HG03342 (cell line): ENCODE results near the gene TBC1D20.
A peak's percentile ranks its signal among the peaks of the same experiment; 100 is the strongest.
"Not testable (repeated sequence)": the region's sequence is repeated elsewhere in the genome, so short reads cannot be mapped to it uniquely, and the experiment has no call there.

Source experiments
- ATAC-seq: cut with Tn5 transposase; IDR thresholded peaks from one replicate; pipeline ENCODE4 v1.9.1; 2021; ENCODE audit warnings: mild to moderate bottlenecking, moderate library complexity; ENCODE audit not compliant: unreplicated experiment

TBC1D20 gene, protein sequence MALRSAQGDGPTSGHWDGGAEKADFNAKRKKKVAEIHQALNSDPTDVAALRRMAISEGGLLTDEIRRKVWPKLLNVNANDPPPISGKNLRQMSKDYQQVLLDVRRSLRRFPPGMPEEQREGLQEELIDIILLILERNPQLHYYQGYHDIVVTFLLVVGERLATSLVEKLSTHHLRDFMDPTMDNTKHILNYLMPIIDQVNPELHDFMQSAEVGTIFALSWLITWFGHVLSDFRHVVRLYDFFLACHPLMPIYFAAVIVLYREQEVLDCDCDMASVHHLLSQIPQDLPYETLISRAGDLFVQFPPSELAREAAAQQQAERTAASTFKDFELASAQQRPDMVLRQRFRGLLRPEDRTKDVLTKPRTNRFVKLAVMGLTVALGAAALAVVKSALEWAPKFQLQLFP

DNA sequence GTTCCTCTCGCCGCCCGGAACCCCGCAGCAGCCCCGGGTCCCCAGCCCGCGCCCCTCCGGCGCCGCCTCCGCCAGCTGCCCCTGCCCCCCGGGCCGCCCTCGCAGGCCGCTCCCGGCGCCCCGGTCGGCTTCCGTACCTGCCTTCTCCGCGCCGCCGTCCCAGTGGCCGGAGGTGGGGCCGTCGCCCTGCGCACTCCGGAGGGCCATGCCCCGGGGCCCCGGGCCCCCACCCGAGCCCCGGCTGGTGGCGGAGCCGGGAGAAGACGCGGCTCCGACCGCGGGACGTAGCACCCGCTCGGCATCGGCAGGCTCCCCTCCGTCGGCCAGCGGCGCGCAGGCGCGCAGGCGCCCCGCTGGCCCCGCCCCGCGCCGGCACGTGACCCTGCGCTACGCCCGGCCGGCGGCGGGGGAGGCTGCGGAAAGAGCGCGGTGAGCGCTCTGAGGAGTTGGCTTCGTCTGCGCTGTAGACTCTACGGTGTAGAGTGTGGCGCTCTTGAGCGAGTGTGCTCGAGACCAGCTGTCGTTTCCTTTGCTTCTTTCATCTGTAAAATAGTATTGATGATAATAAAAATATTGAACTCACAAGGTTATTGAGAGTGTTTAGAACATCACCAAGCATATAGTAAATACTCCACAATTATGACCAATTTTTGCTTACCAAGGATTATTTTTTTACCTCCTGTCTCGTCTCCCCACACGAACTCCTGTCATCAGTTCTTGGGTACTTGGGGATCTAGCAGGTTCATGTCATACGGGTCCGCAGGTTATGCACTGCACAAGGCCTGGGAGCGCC lies at the start of gene TBC1D20:
TSS of gene TBC1D20 (minus strand) at position 335 of the 793 bp plus-strand sequence. CDS start at position 207, 128 bp downstream.
- peak; percentile 92 for ATAC-seq

DNA sequence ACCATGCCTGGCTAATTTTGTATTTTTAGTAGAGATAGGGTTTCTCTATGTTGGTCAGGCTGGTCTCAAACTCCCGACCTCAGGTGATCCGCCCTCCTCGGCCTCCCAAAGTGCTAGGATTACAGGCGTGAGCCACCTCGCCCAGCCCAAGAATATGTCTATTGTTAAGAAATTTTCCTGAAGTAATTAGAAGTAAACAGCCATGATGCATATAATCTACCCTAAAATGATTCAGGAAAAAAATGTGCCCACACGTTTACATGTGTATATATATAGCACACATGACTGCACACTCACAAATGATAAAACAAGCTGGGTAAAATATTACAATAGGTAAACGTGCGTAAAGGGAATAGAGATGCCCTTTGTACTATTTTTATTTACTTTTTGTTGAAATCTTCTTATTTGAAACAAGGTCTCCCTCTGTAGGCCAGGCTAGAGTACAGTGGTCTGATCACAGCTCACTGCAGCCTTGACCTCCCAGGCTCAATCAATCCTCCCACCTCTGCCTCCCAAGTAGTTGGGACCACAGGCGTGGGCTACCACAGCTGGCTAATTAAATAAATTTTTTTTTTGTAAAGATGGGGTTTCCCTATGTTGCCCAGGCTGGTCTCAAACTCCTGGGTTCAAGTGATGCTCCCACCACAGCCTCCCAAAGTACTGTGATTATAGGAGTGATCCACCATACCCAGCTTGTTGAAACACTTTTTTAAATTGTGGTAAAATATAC lies 48.2 kb upstream of the TBC1D20 start:
- ATAC-seq, result not testable (repeated sequence)

DNA sequence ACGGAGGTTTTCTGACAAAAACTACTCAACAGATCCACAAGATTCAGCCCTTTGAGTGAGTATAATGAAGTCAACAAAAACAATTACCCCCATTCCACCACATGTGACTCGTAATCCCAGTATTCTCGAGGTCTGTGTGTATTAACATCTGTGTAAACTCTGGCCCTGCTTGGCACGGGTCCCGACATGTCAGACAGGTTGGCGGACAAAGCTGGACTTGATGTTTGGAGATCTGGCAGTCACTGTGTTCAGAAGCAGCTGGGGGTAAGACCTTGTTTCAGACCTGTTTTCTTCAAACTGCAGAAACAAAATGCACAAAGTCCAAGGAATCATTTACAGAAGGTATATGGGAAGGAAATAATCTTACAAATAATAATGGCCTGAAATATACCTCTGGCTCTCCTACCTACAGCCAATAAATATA lies 46.0 kb upstream of the TBC1D20 start:
- ATAC-seq, result not testable (repeated sequence)

DNA sequence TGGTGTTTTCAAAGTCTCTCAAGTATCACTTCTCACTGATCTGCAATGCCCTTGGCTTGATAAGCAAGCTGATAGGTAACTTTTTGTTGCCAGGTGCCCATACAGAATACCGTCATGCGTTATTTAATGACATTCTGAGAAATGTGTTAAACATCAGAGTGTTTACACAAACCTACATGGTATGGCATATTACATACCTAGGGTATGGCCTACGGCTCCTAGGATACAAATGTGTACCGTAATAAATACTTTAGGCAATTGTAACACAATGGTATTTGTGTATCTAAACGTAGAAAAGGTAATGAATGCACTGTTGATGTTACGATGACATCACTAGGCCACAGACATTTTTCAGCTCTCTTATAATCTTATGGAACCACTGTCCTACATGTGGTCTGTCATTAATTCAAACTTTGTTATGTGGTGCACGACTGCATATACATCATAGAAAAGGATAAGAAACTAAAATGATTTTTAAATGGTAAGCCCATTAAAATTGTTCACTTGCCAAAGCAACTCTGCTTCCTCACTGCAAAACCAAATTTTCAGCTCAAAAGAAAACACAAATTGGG lies 45.5 kb upstream of the TBC1D20 start:
- no peak for ATAC-seq

DNA sequence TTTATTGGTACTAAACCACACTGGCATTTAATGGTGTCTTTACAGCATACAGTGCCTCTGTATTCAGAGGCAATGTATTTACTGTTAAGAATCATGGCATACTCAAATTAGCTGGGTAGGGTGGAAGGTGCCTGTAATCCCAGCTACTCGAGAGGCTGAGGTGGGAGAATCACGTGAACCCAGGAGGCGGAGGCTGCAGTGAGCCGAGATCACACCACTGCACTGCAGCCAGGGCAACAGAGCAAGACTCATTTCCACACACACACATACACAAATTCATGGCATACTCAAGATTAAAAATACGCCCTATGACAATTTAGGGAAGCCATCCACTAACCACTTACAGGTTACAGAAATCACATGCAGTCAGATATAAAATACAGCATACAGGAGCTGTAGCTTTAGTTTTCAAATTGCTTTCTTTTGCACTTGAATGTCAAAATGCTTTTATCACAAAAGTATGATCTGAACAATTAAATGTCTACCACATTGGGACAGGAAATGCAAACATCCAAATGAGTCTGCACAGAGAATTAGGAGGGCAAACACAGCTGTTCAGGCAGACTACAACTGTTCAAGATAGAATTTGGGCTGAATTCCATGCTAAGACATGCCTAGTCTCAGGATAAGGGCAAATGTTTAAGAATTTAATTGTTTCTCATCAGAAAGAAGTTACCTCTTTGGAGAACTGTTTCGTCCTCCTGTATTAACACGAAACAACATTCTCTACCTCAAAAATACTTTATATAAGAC lies 44.8 kb upstream of the TBC1D20 start:
- no peak for ATAC-seq

DNA sequence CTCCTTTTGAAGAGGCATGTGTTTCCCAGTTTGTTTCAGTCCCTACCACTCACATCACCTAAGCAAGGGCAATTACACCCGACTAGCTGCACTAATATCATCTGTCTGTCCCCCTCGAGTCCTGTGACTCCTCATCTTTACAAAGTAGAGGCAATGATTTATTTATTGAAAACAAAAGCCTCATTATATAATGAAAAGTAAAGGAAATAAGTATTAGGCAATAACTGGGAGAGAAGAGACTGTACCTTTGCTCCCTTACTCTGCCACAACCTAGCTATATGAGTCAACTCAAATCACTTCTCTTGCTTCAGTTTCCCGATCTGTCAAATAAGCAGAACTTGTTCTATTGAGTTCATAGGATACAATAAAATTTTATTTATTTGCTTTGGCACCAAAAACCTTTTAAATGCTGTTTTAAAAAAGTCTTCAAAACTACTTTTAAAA lies 42.3 kb upstream of the TBC1D20 start:
- ATAC-seq, result no peak

DNA sequence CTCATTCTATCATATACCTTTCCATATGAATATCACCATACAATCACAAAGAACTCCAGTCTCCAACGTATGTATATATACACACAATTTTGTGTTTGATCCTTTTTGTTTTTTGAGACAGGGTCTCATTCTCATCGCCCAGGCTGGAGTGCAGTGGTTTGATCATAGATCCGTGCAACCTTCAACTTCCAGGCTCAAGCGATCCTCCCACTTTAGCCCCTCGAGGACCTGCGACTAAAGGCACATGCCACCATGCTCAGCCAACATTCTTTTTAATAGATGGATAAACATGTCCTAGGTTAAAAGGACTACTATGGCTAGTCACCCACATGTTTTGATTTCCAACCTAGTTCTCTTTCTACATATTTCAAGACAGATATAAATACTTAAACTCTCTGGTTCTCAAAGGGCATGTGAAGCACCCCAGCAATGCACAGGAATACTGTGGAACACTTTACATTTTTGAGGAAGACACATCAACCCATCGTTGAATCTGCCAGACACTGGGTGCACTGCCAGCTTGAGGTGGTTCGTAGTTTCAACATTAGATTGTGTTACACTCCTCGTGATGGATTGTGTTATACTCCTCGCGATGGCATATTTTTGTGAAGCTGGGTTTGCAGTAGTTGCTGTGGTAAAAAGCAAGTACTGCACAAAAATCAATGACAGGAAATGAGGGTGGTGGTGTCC lies 40.9 kb upstream of the TBC1D20 start:
- ATAC-seq, result no peak

DNA sequence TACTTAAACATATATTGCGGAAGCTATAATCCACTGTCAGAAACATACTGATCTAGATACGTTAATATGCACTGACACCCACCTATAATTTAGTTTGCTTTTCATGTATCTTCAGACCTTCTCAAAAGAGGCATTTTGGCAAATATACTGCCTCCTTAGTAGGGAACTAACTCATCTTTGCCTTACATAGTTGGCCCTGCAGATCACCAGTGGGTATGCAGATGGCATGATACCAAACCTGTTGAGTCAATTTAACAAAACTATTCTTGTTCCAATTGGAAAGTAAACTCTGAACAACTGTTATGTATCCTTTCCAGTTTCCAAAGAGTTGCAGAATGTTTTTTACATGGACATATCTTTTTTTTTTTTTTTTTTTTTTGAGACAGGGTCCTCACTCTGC lies 35.6 kb upstream of the TBC1D20 start:
- no peak for ATAC-seq

DNA sequence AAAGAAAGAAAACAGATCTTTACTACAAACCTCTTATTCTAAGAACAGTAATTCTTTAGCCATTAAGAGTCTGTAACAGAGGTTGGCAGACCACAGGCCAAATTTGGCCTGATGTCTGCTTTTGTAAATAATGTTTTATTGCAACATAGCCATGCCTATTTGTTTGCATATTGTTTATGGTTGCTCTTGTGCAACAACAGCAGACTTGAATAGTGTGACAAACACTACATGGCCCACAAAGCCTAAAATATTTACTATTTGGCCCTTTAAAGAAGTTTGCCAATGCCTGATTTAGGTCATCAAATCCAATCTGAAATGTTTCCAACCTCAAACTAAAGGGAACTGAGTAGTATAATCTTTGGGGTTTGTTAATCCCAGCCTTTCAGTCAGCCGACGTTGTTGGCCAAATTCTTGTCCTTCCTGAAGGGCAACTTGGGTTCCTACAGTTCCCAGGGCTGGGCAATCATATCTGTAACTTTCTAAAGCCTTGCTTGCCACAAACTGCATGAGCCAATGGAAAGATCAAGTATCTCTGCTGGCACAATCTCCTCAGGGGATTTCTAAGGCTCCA lies 33.9 kb upstream of the TBC1D20 start:
- no peak for ATAC-seq

DNA sequence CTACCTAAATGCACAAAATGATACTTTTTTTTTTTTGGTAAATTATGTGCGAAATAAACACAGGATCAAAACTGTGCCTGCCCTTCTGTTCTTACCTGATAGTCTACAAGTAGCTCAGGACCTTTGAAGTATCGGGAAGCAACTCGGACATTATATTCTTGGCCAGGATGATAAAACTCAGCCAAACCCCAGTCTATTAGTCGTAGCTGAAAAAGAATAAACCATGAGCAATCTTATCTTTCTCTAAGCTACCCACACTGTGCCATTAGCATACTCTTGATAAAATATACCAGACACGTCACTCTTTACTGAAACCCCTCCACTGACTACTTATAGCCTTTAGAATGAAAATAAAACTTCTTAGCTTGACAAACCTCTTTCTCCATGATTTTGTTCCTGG lies 29.8 kb upstream of the TBC1D20 start:
- ATAC-seq, result no peak

DNA sequence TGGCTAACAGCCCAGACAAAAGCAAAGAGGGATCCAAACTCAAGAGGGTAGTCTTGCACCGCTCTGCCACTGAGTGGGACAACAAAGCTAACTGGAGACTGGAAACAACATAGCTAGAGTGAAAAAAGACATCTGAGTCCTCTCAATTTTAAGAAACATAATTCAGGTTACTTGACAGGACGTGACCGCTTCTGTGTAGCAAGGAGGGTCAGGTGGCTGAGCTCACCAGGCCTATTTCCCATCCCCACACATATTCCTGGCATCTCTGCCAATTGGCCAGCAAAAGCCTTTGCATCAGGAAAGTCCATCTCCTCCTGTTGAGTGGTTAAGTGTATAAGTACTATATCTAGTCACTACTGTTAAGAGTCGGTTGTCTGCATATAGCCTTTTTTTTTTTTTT lies 25.3 kb upstream of the TBC1D20 start:
- ATAC-seq, result no peak

DNA sequence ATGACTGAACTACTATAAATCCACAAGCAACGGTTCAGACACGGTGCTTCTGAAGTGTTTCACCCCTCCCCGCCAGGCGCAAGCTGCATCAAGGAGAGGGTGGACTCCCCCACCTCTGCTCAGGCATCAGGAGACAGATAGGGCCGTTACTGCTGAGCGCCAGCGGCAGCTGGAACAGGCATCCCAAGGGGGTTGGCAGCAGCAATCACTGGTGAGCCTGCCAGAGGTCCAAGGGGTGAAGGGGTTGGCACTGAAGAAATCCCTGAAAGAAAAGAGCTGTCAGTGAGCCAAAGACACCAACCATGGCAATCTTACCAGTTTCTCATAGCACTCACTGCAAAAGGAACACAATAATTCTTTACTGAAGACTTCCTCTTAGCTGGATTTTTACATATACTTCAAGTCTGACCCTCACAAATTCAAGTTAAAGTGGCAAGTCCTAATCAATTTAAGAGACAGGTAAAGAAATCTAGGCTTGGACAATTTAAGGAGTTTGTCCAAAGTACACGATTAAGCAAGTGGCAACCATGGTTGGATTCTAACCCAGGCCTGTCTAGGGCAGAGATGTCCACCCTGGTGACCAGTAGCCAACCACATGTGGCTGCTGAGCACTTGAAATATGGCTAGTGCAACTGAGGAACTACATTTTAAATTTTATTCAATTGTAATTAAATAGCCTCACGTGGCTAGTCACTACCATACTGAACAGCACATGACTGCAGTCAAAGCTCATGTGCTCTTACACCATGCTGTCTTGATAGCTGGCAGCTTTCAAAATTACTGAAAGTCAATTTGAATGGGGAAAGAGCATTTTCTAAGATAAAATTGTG lies 21.7 kb upstream of the TBC1D20 start:
- ATAC-seq, result no peak

DNA sequence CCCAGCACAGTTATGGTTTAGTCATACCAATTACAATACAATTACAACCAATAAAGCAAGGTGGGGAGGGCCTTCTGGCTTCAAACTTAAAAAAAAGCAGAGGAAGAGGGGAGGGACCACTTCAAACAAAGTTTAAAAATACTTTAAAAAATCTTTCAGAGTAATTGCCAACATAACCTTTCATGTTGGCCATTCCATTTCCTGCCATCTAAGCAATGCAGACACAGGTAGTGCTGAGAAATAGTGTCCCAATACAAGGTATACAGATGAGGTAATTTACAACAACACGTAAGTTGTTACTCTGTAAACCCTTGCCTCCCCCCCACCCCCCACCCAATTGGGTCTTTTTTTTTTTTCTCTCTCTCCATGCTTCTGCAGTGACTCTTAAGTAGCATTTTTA lies 18.8 kb upstream of the TBC1D20 start:
- no peak for ATAC-seq

DNA sequence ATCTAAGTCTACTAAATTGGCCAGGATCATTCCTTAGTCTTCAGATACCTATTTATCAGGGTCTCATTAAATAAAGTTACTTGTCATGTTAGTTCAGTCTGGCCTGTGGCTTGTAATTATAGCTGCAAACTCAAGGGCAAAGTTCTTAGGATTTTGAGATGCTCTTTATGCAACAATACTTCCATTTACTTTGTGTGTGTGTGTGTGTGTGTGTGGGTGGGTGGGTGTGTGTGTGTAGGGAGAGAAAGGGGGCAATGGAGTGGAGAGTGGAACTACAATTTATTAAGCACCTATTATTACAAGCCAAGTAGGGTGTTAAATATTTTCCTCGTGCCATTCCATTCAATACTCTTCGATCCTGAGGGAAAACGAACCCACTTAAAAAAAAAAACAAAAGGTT lies 17.7 kb upstream of the TBC1D20 start:
- no peak for ATAC-seq

DNA sequence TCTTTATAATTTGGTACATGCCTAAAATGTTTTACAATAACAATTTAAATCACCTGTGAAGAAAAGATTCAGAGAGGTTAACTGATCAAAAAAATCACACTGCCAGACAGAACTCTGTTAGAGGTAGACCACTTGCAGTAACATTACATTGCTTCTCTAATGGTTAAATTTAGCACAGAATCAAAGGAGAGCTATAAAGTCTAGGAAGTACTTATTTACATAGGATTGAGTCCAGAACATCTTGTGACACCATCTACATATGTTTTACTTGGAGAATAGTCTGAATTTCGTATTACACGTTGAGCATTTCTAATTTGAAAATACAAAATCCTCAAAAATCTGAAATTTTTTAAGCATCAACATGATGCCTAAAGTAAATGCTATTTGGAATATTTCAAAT lies 17.2 kb upstream of the TBC1D20 start:
- ATAC-seq, result no peak

DNA sequence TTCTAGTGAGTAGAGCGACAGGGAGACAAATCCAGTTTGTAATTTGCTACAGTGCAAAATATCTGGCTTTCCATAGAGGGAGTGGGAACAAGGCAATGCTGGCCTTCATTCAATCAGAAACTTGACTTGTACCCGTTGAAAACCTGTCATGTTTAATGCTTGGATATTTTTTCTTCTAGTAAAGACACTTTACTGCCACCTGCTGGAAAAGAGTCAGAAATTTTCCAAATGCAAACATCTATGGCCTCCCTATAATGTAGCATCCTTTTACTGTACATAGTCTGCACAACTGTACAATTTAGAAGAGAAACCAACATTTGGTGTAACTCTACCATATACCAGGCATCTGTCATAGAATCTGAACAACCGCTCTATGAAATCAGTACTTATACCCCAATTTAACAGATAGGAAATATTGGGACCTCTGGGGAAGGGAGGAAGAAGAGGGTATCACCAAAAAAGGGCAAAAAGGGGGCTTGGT lies 16.7 kb upstream of the TBC1D20 start:
- ATAC-seq, result no peak

DNA sequence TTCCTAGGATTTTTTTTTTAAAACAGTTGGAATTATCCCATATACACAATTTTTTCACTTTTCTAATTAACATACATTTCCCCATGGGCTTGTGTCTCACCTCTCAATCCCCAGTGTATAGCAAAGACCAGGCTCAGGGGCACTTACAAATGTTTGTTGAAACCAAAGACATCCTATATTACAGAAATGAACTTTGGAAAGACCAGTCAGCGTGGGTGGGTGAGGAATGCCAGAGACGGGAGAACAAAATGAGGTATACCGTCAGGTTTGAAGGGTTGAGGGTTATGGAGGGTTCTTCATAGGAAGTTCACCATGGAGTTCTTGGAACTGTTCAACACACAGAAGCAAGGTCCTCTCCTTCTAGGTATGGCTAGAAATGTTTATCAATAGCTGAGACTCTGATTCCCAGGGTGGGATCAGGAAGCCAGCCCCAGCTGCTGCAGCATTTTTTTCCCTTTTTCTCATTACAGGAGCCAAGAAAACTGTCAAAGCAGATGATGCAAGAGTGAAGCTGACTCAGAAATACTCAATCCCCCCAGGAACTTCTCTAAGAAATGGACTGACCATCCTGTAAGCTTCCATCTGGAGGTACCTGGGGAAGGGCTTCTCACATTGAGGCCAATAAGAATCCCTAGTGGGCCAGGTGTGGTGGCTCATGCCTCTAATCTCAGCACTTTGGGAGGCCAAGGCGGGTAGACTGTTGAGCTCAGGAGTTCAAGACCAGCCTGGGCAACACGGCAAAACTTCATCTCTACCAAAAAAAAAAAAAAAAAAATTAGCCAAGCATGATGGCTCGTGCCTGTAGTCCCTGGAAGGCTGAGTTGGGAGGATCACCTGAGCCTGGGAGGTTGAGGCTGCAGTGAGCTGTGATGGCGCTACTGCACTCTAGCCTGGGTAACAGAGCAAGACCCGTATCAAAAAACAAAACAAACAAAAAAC lies 15.9 kb upstream of the TBC1D20 start:
- no peak for ATAC-seq
